ENCODE data around the gene TLCD1. TPM values are rescaled to one million over a fixed set of nuclear protein-coding genes. Genes with fewer than 3 reads are reported as not detected.

Gene TLCD1
- polyA plus RNA-seq, 1 donor from 2014 or later, result not detected

DNA sequence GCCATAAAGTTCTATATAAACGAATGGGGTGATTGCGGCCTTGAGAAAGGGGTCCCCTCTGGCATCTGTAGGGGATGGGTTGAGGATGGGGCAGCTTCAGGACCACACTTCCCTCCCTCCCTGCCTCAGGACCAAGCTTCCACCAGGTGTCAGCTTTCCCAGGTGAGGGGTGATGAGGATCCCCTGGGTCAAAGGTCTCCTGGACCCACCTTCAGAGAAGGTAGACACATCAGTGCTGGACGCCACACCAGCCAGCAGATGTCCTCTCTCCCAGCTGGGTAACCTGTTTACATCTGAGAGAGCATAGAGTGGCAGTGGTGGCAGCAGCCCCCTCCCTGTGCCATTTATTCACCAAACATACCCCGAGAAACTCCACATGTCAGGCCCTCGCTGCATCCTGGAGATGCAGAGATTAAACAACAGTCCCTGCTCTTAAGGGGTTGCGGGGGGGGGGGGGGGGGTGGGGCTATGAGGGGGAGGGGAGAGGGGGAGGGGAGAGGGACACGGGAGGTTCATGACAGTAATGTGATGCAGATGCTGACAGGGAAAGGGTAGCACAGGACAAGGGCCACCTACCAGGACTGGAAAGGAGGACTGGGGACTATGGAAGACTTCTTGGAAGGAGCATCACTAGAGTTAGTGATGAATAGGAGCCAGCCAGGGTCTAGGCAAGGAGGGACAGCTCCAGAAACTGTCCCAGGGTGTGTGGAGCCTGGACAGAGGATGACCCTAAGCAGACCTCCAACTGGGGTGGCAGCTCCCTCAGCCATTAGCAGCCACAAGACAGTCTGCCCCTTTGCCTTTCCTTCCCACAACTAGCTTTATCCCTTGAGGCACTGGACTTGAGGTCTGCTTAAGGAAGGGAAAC, 19.3 kb downstream of the TLCD1 start:
- Histone ChIP-seq H3K9me3 (ENCODE audit: low read length) (no peaks in the 10 kb centered on the region), H3K4me3 (ENCODE audit: low read length) (no peak overlapping the region), H3K9me2 (ENCODE audit: insufficient read depth, low read length) (no peaks in the 10 kb centered on the region), H3K9ac (ENCODE audit: low read length) (no peak overlapping the region), H3K27ac (ENCODE audit: low read length) (no peak overlapping the region), H2AFZ (ENCODE audit: low read depth, low read length) (no peak overlapping the region), H3K36me3 (ENCODE audit: insufficient read depth, low read length) (no peaks in the 10 kb centered on the region), H3K27me3 (ENCODE audit: insufficient read depth, low read depth, low read length) (no peaks in the 10 kb centered on the region), H3K79me2 (replicated peaks; ENCODE audit: insufficient read depth, low read length) (no peaks in the 10 kb centered on the region), H4K20me1 (ENCODE audit: insufficient read depth) (no peaks in the 10 kb centered on the region), H3K4me2 (ENCODE audit: low read length) (no peak overlapping the region), H3F3A (ENCODE audit: insufficient read depth, low read length, poor library complexity, severe bottlenecking) (peaks cover 3% of the 10 kb centered on the region)
- TF ChIP-seq MXI1 (conservative IDR thresholded peaks at IDR 0.05; ENCODE audit: poor library complexity, severe bottlenecking) (no peak), EP300 (conservative IDR thresholded peaks at IDR 0.05; ENCODE audit: poor library complexity, severe bottlenecking) (no peak)

DNA sequence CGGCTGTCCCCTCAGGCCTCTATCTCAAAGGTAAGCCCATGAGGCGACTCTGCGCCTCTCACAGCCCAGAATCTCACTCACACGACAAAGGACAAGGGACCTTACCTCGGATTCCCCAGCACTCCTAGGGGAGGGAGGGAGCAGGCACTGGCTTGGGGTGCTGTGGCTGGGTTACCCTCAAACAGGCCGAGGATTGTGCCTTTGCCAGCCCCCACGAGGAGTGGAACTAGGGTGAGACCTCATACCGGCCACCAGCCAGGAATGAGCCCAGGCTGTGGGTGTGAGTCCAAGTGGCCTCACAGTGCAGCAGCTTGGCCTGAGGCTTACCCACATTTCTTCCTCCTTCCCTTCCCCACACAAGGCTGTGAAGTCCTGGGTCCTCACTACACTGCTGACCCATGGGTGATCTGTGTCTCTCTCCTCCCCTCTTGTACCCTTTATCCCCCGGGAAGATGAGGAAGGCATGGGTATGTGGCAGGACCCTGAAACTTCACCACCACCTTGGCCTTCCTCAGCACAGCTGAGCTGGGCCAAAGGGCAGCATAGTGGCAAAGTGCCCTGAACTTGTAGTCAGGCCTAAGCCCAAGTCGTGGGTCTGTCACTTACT, 20.2 kb downstream of the TLCD1 start:
- no peaks in the 10 kb centered on the region for H3K9me3 ChIP-seq (ENCODE audit: low read length)
- no peaks in the 10 kb centered on the region for H3K79me2 ChIP-seq (replicated peaks; ENCODE audit: insufficient read depth, low read length)
- no peaks in the 10 kb centered on the region for H4K20me1 ChIP-seq (ENCODE audit: insufficient read depth)
- H3K9ac ChIP-seq (ENCODE audit: low read length), result no peak overlapping the region
- H3K27me3 ChIP-seq (ENCODE audit: insufficient read depth, low read depth, low read length), result no peaks in the 10 kb centered on the region
- peaks cover 3% of the 10 kb centered on the region for H3F3A ChIP-seq (ENCODE audit: insufficient read depth, low read length, poor library complexity, severe bottlenecking)
- H3K4me3 ChIP-seq (ENCODE audit: low read length), result no peak overlapping the region
- H3K27ac ChIP-seq (ENCODE audit: low read length), result no peak overlapping the region
- TF ChIP-seq MXI1 (conservative IDR thresholded peaks at IDR 0.05; ENCODE audit: poor library complexity, severe bottlenecking) (no peak), EP300 (conservative IDR thresholded peaks at IDR 0.05; ENCODE audit: poor library complexity, severe bottlenecking) (no peak), TAF1 (IDR thresholded peaks at IDR 0.05; ENCODE audit: low read depth) (no peak), SMC3 (conservative IDR thresholded peaks at IDR 0.05; ENCODE audit: poor library complexity) (no peak), EZH2 (IDR thresholded peaks at IDR 0.05; ENCODE audit: borderline replicate concordance, insufficient read depth, low read length, poor library complexity, severe bottlenecking) (no peak), RAD21 (conservative IDR thresholded peaks at IDR 0.05) (no peak), POLR2AphosphoS5 (IDR thresholded peaks at IDR 0.05) (no peak)
- TF ChIP-seq, protein P1, sequence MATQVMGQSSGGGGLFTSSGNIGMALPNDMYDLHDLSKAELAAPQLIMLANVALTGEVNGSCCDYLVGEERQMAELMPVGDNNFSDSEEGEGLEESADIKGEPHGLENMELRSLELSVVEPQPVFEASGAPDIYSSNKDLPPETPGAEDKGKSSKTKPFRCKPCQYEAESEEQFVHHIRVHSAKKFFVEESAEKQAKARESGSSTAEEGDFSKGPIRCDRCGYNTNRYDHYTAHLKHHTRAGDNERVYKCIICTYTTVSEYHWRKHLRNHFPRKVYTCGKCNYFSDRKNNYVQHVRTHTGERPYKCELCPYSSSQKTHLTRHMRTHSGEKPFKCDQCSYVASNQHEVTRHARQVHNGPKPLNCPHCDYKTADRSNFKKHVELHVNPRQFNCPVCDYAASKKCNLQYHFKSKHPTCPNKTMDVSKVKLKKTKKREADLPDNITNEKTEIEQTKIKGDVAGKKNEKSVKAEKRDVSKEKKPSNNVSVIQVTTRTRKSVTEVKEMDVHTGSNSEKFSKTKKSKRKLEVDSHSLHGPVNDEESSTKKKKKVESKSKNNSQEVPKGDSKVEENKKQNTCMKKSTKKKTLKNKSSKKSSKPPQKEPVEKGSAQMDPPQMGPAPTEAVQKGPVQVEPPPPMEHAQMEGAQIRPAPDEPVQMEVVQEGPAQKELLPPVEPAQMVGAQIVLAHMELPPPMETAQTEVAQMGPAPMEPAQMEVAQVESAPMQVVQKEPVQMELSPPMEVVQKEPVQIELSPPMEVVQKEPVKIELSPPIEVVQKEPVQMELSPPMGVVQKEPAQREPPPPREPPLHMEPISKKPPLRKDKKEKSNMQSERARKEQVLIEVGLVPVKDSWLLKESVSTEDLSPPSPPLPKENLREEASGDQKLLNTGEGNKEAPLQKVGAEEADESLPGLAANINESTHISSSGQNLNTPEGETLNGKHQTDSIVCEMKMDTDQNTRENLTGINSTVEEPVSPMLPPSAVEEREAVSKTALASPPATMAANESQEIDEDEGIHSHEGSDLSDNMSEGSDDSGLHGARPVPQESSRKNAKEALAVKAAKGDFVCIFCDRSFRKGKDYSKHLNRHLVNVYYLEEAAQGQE (IDR thresholded peaks at IDR 0.05; ENCODE audit: borderline replicate concordance), result no peak
- TF ChIP-seq, protein P2, sequence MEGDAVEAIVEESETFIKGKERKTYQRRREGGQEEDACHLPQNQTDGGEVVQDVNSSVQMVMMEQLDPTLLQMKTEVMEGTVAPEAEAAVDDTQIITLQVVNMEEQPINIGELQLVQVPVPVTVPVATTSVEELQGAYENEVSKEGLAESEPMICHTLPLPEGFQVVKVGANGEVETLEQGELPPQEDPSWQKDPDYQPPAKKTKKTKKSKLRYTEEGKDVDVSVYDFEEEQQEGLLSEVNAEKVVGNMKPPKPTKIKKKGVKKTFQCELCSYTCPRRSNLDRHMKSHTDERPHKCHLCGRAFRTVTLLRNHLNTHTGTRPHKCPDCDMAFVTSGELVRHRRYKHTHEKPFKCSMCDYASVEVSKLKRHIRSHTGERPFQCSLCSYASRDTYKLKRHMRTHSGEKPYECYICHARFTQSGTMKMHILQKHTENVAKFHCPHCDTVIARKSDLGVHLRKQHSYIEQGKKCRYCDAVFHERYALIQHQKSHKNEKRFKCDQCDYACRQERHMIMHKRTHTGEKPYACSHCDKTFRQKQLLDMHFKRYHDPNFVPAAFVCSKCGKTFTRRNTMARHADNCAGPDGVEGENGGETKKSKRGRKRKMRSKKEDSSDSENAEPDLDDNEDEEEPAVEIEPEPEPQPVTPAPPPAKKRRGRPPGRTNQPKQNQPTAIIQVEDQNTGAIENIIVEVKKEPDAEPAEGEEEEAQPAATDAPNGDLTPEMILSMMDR (IDR thresholded peaks at IDR 0.05; ENCODE audit: poor library complexity, severe bottlenecking), result no peak
- no peaks in the 10 kb centered on the region for H3K9me2 ChIP-seq (ENCODE audit: insufficient read depth, low read length)
- no peaks in the 10 kb centered on the region for H3K36me3 ChIP-seq (ENCODE audit: insufficient read depth, low read length)
- no peak overlapping the region for H2AFZ ChIP-seq (ENCODE audit: low read depth, low read length)
- H3K4me2 ChIP-seq (ENCODE audit: low read length), result no peak overlapping the region

Measured in neural cell (in vitro differentiated cells).